NCI-H748 (cell line): ENCODE results near the gene CAPS2.
"Not testable (repeated sequence)": the region's sequence is repeated elsewhere in the genome, so short reads cannot be mapped to it uniquely, and the experiment has no call there.

Source experiments
- DNase-seq: peaks from one replicate; lab custom pipeline; 2025; ENCODE audit not compliant: unreplicated experiment; lab: John Stamatoyannopoulos, UW

Gene CAPS2

DNA sequence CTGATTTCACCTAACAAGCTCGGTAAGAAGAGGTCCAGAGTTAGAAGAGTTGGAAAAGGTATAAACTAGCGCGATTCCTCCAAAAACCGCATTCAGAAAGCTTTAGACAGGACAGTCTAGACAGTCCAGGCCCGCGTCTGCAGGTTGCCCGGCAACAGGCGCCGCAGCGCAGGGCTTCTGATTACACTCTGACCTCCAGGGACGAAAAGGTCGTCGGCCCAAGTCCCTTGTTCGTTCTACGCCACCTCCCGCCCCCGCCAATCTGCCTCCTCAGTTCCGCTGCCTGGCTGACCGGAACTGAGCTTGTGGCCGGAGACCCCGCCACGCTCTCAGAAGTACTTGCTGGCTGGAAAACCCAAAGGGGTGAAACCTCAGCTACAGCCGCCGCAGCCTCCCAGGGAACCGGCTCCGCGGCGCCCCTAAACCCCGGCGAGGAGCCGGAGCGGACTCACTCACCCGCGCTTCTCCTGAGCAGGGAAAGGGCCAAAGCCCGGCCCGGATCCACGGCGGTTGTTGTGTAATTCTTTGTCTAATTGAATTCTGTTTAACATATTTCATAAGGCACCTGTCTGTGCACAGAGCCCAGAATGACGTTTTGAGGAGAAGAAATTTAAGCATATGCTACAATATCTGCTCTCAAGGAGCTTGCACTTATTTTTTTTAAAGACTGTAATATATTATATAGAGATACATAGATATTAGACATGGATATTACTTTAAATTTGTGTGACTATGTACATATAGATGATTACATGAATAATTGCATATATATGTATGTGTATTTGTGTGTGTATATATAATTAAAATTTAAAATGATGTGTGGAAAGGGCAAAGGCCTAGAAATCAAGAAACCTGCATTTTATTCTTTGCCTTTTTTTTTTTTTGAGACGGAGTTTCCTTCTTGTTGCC lies at the start of gene CAPS2:
TSS of gene CAPS2 (minus strand) at position 407 of the 909 bp plus-strand sequence. CDS start 3,826 bp downstream, outside the sequence.
- DNase-seq: peak; percentile 51

DNA sequence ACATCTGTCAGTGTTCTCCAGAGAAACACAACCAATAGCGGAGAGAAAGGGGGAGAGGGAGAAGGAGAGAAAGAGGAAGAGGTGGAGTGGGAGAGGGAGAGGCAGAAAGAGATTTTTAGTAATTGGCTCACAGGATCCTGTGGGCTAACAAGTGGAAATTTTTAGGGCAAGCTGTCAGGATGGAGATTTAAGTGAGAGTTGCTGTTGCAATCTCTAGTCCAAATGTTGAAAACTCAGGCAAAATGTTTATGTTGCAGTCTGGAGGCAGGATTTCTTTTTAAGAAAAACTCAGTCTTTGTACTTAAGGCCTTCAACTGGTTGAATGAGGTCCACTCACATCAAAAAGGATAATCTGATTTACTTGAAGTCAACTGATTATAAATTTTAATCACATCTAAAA lies 48.2 kb upstream of the CAPS2 start:
- DNase-seq: no peak

DNA sequence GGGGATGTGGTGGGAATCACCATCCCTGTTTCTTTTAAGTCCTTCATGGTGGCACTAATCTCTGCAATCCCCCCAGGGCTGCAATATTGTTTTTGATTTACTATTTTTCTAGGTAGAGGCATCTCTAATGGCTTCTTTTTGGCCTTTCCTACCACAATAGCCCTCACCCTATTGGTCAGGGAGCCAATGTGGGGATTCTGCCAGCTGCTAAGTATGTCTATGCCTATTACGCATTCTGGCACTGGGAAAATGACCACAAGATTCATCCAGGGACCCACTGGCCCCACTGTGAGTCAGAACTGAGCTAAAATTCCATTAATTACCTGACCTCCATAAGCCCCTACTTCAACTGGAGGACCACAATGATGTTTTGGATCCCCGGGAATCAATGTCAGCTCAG lies 44.8 kb upstream of the CAPS2 start:
- no peak for DNase-seq

DNA sequence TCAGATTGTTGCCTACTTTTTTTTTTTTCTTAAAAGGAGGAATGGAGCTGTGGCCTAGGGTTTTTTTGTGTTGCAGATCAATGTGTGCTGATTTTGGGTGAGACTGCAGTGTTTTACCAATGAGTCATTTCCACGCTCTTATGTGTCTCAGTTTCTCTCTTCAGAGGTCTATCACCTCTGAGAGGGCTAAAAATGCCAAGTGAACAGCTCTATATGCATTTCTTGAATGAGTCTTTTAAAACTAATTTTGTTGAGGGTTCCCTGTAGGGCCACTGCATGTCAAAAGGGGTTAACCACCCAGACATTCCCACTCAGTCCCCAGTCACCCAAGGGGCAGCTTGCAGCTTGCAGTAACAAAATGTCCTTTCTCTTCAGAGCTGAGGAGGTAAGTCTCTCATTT lies 36.5 kb upstream of the CAPS2 start:
- DNase-seq: no peak

DNA sequence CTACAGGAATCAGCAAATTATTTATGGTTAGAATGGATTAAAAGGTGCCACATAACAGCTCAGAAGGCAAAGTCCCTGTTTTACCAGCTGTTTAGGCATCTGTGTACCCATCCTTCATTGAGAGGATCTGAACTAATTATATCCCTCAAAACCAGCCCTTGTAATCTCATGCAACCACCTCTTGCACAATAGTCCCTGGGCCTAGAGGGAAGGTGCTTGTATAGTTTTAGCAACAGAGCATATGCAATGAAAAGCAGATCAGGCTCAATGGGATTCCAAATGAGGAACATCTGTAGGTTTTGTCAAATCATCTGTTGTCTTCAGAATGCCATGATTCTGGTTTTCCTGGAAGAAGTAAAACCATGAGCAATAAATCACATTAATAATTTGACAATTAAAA lies 34.8 kb upstream of the CAPS2 start:
- no peak for DNase-seq

DNA sequence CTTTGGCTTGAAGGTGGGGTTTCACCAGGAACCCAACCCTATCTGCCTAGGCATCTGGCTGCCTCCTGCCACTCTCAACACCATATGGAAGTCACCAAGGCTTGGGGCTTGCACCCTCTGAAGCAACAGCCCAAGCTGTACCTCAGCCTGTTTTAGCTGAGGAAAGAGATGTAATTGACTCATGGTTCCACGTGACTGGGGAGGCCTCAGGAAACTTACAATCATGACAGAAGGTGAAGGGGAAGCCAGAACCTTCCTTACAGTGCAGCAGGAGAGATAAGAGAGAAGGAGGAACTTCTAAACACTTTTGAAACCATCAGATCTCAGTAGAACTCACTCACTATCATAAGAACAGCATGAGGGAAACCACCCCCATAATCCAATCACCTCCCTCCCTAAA lies 31.3 kb upstream of the CAPS2 start:
- DNase-seq: no peak

DNA sequence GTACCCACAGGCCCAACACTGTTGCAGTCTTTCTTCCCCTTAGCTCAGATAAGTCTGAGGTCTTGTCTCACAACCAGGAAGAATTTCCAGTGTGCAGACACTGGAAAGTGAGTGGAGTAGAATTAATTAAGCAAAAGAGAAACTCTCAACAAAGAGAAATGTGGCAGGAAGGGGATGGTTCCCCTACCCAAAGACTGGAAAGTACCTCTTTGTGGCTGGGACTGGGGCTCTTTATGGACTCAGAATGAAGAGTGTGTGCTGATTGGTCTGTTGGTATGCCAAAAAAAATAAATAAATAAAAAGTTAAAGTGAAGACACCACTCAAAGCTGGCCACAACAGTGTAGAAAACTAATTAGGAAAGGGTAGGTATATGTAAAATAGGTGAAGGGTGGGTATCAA lies 30.8 kb upstream of the CAPS2 start:
- DNase-seq: no peak

DNA sequence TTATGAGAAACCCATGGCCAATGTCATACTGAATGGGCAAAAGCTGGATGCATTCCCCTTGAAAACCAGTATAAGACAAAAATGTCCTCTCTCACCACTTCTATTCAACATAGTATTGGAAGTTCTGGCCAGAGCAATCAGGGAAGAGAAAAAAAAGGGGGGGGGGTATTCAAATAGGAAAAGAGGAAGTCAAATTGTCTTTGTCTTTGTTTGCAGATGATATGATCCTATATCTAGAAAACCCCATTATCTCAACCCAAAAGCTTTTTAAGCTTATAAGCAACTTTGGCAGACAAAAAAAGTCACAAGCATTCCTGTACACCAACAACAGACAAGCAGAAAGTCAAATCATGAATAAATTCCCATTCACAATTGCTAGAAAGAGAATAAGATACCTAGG lies 23.9 kb upstream of the CAPS2 start:
- DNase-seq: no peak

DNA sequence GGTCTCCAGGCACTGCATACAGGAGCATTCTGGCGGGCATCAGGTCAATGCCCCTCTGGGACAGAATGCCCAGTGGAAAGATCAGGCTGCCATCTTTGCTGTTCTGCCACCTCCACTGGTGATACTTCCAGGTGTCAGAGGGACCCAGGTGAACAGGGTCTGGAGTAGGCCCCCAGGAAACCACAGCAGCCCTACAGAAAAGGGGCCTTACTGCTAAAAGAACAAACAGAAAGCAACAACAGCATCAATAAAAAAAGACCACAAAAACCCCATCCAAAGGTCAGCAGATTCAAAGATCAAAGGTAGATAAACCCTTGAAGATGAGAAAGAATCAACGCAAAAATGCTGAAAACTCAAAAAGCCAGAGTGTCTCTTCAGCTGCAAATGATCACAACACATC lies 20.3 kb upstream of the CAPS2 start:
- no peak for DNase-seq

DNA sequence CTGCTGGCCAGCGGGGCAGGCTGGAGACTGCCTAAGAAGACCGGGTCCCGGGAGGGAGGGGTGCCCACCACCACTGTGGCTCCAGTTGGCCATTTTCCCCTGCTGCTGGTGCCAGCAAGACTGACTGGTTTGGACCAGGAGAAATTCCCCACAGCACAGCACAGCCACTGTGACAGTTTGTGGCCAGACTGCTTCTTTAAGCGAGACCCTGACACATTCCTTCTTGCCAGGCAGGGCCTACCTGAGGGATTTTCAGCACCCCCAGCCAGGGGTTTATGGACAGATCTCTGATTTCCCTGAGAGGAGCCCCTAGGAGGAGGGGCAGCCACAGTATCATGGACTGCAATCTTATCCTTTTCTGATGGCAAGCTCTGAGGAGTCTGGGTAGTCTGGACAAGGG lies 19.8 kb upstream of the CAPS2 start:
- no peak for DNase-seq

DNA sequence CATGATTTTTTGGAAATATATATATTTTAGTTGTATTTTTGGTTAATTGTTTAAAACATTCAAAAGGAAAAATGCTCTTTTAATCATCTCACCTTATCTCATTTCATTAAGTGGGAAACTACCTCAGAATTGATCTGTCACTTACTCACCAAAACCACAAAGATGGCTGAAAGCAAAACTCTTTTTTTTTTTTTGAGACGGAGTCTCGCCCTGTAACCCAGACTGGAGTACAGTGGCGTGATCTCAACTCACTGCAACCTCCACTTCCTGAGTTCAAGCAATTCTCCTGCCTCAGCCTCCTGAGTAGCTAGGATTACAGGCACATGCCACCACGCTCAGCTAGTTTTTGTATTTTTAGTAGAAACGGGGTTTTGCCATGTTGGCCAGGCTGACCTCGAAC lies 16.1 kb upstream of the CAPS2 start:
- not testable (repeated sequence) for DNase-seq

DNA sequence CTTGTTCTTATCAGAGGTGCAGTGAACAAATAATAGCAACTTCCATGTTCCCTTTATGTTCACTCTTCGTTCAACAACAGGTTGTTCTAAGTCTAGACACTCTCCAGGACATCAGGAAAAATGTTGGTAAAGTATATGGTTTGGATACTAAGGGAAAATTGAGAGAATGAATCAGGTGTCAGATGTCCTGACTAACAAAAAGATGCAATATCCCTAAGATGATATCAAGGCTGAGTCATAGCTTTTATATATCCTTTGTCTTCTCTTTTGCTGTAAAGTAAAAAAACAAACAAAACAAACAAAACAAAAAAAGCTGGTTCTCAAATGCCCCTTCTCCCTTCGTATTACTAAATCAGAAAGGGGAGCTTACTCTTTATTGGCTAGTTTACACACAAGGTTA lies 15.4 kb upstream of the CAPS2 start:
- DNase-seq: no peak

DNA sequence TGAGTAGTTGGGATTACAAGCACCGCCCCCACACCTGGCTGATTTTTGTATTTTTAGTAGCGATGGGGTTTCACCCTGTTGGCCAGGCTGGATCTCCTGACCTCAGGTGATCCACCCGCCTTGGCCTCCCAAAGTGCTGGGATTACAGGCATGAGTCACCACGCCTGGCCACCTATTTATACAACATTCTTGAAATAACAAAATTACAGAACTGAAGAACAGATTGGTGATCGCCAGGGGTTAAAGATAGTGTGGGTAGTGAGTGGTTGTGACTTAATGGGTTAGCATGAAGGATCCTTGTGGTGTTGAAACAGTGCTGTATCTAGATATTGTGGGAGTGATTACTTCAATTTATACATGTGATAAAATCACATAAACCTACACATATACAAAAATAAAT lies 11.7 kb upstream of the CAPS2 start:
- no peak for DNase-seq

DNA sequence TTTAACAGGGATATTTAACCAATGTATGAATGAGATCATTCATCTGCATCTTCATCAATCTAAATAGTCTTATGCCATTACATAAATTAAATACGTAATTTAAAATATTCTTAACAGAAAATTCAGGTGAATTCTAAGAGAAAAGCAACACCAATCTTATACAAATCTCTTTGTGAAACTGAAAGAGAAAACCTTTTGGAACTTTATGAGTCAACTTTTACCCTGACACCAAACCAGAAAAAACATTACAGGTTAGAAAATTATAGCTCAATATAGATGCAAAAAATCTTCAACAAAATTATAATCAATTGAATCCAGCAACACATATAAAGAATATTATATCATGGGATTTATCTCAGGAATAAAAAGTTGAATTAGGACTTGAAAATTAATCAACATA lies 7.8 kb upstream of the CAPS2 start:
- DNase-seq: no peak

DNA sequence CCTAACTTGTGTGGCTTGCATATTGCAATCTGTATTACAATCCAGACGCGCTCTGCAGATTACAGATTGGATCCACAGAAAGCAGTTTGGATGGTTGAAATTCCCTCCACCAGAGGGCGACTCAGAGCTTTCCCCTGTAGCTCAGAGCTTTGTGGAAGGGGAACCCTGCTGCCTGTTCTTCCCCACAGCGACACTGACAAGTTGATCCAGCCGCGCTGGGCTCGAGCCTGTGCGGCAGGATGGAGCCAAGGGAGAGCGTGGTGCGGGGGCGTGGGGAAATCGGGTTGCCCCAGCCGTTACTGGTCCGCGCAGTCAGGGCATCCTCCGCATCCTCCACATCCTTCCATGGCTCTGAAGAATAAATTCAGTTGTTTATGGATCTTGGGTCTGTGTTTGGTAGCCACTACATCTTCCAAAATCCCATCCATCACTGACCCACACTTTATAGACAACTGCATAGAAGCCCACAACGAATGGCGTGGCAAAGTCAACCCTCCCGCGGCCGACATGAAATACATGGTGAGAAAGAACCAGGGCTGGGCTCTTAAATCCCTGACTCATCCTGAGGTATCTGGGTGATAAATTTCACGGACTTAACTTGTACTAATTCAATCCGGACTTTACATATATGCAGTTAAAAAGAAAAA lies 4.4 kb upstream of the CAPS2 start, which contains the start of gene GLIPR1L1:
TSS of gene GLIPR1L1 (plus strand) at position 287 of the 647 bp plus-strand sequence. CDS start at position 346, 59 bp downstream.
- peak; percentile 90 for DNase-seq

DNA sequence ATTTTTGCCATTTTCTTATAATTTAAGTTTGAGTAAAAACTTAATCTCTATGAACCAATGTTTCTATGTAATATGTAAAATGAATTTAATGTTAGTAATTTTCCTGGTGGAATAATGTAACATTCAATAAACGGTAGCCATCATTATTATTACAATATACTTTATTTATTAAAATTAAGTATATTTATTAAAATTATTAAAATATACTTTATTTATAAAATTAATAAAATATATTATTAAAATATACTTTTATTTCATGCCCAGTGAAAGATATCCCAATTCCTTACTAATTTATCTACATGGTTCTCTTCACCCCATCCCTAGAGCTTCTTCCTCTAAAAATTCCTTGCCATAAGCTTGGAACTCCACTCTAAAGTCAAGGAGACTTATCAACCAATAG lies 2.5 kb downstream of the CAPS2 start:
- DNase-seq: no peak

DNA sequence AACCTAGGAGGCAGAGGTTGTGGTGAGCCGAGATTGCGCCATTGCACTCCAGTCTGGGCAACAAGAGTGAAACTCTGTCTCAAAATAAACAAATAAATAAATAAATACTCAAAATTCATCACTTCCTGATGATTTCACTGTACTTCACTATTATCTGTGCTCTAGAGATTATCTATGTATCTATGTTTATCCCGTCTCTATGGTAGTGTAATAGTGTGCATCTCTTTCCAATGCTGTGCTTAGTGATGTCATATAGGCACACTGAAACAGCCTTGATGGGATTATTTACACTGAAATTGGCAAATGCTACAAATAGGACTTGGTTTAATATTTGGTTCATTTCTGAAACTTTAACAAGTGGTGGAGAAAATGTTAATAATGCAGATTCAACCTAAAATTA lies 6.5 kb downstream of the CAPS2 start:
- no peak for DNase-seq

DNA sequence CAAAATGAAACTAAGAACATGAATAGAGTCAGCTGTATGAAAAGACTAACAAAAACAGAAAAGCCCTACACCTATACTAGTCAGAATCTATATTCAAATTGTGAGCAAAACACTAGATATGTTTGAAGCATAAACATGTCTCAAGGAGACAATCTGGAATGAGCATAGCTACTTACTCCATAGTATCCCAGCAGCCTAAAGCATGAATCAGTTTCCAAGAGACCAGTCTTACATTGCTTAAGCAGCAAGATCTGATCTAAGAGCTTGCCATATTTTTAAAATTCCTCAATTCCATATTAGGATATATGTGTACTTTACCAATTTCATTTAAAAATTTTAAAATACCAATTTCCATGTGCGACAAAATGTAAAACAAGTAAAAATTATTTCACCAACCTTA lies 7.7 kb downstream of the CAPS2 start:
- DNase-seq: no peak

DNA sequence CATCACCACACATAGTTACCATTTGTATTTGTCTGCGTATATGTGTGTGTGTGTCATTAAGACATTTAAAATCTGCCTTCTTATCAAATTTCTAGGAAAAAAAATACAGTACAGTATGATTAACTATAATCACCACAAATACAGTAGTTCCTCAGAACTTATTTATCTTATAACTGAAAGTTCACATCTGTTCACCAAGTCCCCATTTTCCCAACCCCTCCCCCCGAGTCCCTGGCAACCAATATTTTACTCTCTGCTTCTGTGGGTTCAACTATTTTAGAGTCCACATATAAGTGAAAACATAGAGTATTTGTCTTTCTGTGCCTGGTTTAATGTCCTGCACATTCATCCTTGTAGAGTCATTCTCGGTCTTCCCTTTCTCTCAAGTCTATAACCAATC lies 12.3 kb downstream of the CAPS2 start:
- no peak for DNase-seq

DNA sequence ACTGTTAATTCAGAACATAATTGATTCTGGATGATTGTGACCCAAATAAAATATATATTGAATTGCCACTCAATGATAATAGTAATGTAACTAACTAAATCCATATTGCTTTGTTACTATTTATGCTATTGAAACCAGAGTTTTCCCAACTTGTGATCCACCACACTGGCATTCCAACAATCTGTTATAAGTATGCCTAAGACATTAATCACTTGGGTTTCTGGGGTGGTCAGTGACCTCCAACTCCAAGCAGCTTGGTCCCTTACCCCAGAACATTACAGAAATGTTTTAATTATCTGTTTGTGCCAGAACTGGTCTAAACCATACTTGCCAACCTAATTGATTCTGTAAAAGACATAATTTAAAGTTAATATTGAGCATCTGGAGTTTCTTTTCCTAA lies 14.6 kb downstream of the CAPS2 start:
- no peak for DNase-seq

DNA sequence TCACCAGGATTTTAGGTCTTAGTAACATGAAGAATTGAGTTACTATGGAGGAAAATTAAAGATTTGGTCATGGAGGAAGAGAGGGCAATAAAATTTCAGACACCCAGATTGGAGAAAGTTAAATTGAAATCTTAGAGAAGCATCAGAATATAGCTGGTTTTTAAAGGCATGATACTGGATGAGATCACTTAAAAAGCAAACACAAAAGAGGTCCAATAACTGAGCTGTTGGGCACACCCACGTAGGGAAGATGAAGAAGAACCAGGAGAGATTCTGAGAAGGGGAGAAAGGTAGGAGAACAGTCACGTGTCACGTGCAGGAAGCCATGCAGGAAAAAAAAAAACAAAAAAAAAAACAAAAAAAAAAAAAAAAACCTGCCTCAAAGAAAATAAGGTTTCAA lies 18.8 kb downstream of the CAPS2 start:
- no peak for DNase-seq

DNA sequence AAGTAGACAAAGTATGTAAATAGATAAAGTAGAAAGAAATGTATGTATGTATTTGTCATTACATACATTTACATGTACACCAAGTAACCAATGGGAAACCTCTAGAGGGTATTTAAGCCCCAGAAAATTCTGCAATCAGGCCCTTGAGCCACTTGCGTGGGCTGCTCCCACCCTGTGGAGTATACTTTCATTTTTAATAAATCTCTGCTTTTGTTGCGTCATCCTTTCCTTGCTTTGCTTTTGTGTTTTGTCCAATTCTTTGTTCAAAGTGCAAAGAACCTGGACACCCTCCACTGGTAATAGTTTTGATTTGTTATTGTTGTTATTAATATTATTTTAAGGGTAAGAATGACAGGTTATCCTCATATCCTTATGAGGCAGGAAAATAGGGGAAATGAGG lies 21.8 kb downstream of the CAPS2 start:
- no peak for DNase-seq
